Measurements from ENCODE around the gene SPEF2.
A peak's percentile ranks its signal among the peaks of the same experiment; 100 is the strongest.

SPEF2 gene

DNA sequence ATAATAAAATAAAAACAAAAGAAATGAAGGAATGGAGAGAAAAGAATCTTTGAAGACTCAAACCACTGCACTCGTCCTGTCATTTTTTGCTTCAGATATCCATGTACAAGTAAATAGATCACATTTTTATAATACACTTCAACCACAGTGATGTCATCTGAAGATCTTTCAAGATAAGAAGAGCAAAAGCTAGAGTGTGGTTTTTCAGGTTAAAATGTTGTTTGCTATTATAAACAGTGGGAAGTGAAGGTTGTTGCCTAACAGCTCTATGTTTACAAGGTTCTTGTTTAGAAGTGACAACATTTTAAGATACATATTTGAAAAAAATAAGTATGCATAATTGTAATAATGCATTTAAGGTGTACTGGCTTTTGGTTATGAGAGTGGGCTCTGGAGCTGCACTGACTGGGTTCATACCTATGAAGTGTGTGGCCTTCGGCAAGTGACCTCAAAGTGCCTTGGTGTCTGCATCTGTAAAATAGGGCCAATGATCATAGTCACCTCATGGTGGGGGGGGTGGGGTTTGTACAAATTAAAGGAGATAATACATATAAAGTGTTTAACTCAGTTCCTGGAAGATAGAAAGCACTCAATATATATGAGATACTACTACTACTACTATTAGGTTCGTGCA, 193.6 kb downstream of the SPEF2 start:
- Histone ChIP-seq H3K27me3 (replicated peaks; ENCODE audit: control insufficient read depth, insufficient read depth, low read length, poor library complexity, severe bottlenecking) (no peaks in the 10 kb centered on the region), H3K9me3 (ENCODE audit: control insufficient read depth, low read length) (no peaks in the 10 kb centered on the region), H3K36me3 (ENCODE audit: control insufficient read depth, insufficient read depth, low read length) (no peaks in the 10 kb centered on the region), H3K4me1 (ENCODE audit: control insufficient read depth, insufficient read depth, low read length, poor library complexity, severe bottlenecking) (peaks cover 60% of the 10 kb centered on the region), H3K4me3 (ENCODE audit: insufficient read depth, low read depth, low read length, poor library complexity, severe bottlenecking) (no peak overlapping the region), H3K27ac (ENCODE audit: insufficient read depth, low read length, poor library complexity, severe bottlenecking) (peak overlapping the region; percentile 95)
- peak in 2 of 3 donors; percentile 26 to 29 for DNase-seq

DNA sequence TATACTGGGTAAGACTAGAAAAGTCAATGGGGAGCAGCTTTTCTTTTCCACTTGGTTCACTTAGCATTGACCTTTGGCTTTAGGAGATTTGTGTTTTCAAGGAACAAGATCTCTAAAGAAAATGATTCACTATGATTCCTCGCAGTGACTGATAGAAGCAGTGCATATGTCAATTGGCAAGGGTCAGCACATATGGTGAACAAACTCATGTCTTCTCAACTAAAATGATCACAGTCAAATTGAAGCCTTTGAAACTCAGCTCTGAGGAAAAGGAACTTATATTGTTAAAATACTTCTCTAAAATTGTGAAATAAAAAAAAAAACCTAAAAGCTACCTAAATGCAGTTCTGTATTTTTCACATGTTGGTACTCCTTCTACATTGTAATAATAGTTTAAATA, 195.9 kb downstream of the SPEF2 start:
- no peak for DNase-seq
- H3K27me3 ChIP-seq (replicated peaks; ENCODE audit: control insufficient read depth, insufficient read depth, low read length, poor library complexity, severe bottlenecking): no peaks in the 10 kb centered on the region
- peaks cover 63% of the 10 kb centered on the region for H3K4me1 ChIP-seq (ENCODE audit: control insufficient read depth, insufficient read depth, low read length, poor library complexity, severe bottlenecking)
- no peaks in the 10 kb centered on the region for H3K9me3 ChIP-seq (ENCODE audit: control insufficient read depth, low read length)
- H3K36me3 ChIP-seq (ENCODE audit: control insufficient read depth, insufficient read depth, low read length): no peaks in the 10 kb centered on the region
- H3K4me3 ChIP-seq (ENCODE audit: insufficient read depth, low read depth, low read length, poor library complexity, severe bottlenecking): no peak overlapping the region
- H3K27ac ChIP-seq (ENCODE audit: insufficient read depth, low read length, poor library complexity, severe bottlenecking): no peak overlapping the region

DNA sequence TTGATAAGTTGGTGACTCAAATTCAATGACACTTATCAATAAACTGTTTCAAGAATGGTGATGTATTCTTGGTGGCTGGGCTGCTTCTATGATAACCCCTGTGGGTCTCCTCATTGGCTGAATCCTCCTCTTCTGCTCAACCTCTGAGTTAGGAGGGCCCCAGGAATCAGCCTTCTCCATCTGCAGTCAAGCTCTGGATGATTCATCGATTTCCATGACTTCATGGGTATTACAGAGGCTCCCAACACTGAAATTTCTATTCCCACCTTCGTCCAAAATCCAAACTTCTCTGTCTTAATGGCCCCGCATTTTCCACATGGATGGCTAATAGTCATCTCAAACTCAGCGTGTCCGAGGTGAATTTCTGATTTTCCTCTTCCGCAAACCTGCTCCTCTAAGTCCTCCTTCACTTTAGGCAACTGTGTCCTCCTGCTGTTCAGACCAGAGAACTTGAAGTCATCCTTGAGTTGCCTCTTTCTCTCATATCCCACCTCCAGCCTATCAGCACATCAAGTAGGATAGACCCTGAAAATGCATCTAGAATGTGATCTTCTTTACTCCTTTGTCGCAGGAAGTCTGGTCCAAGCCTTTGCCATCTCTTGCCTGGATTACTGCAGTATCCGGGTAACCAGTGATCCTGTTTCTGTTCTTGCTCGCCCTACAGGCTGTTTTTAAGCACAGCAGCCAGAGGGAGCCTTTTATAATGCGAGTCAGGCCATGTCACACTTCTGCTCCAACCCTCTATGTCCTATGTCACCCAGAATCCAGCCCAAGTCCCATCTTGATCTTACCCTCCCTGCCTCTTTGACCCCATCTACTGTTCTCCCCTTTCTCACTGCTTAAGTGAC, 197.7 kb downstream of the SPEF2 start:
- H3K9me3 ChIP-seq (ENCODE audit: control insufficient read depth, low read length): no peaks in the 10 kb centered on the region
- no peak for DNase-seq
- H3K4me3 ChIP-seq (ENCODE audit: insufficient read depth, low read depth, low read length, poor library complexity, severe bottlenecking): peak overlapping the region; percentile 5
- H3K27me3 ChIP-seq (replicated peaks; ENCODE audit: control insufficient read depth, insufficient read depth, low read length, poor library complexity, severe bottlenecking): no peaks in the 10 kb centered on the region
- peak overlapping the region; percentile 57 for H3K27ac ChIP-seq (ENCODE audit: insufficient read depth, low read length, poor library complexity, severe bottlenecking)
- peaks cover 66% of the 10 kb centered on the region for H3K4me1 ChIP-seq (ENCODE audit: control insufficient read depth, insufficient read depth, low read length, poor library complexity, severe bottlenecking)
- H3K36me3 ChIP-seq (ENCODE audit: control insufficient read depth, insufficient read depth, low read length): no peaks in the 10 kb centered on the region

GRCh38 chr5:35816881-35817521, 199.3 kb downstream of the SPEF2 start:
- Histone ChIP-seq H3K4me1 (ENCODE audit: control insufficient read depth, insufficient read depth, low read length, poor library complexity, severe bottlenecking) (peaks cover 74% of the 10 kb centered on the region), H3K27ac (ENCODE audit: insufficient read depth, low read length, poor library complexity, severe bottlenecking) (peak overlapping the region; percentile 57)
- no peak for DNase-seq

DNA sequence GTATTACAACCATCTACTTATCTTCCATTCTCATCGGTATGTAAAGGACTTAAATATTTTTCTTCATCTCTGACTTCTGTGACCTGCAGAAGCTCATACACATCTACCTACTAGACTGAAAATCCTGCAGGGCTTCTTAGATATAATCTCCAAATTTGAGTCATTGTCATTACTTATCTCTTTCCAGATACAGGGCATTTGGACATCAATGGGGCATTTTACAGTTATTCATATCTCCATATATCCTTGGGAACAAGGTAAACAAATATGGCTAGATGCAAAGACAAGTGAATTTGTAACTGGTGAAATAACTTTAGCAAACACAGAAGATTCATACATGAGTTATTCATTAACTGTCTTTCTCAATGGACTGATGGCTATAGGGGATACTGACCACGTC, 201.4 kb downstream of the SPEF2 start:
- Histone ChIP-seq H3K36me3 (ENCODE audit: control insufficient read depth, insufficient read depth, low read length) (no peaks in the 10 kb centered on the region), H3K27me3 (replicated peaks; ENCODE audit: control insufficient read depth, insufficient read depth, low read length, poor library complexity, severe bottlenecking) (no peaks in the 10 kb centered on the region), H3K4me3 (ENCODE audit: insufficient read depth, low read depth, low read length, poor library complexity, severe bottlenecking) (no peak overlapping the region), H3K27ac (ENCODE audit: insufficient read depth, low read length, poor library complexity, severe bottlenecking) (peak overlapping the region; percentile 50), H3K9me3 (ENCODE audit: control insufficient read depth, low read length) (no peaks in the 10 kb centered on the region), H3K4me1 (ENCODE audit: control insufficient read depth, insufficient read depth, low read length, poor library complexity, severe bottlenecking) (peaks cover 84% of the 10 kb centered on the region)
- DNase-seq: no peak

More at GRCh38 chr5:35816881-35817521, 199.3 kb downstream of the SPEF2 start:
- Histone ChIP-seq H3K4me3 (ENCODE audit: insufficient read depth, low read depth, low read length, poor library complexity, severe bottlenecking) (no peak overlapping the region), H3K36me3 (ENCODE audit: control insufficient read depth, insufficient read depth, low read length) (no peaks in the 10 kb centered on the region), H3K27me3 (replicated peaks; ENCODE audit: control insufficient read depth, insufficient read depth, low read length, poor library complexity, severe bottlenecking) (no peaks in the 10 kb centered on the region), H3K9me3 (ENCODE audit: control insufficient read depth, low read length) (no peaks in the 10 kb centered on the region)

DNA sequence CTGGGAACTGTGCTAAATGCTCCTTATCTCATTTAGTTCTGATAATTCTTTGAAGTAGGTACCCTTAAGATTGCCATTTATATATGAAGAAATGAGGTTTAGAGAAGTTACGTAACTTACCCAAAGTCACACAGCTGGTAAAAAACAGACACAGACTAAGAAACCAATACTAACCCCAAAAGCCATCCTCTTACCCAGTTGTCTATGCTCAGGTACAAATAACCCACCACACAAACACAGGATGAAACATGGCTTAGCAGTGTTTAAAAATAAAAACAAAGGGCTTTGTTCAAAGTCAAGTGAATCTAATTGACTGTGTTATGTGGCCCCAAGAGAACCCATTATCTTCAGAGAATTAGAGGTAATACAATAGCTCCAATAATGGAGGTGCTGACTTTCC, 202.0 kb downstream of the SPEF2 start:
- H3K4me1 ChIP-seq (ENCODE audit: control insufficient read depth, insufficient read depth, low read length, poor library complexity, severe bottlenecking): peaks cover 90% of the 10 kb centered on the region
- no peaks in the 10 kb centered on the region for H3K36me3 ChIP-seq (ENCODE audit: control insufficient read depth, insufficient read depth, low read length)
- H3K27me3 ChIP-seq (replicated peaks; ENCODE audit: control insufficient read depth, insufficient read depth, low read length, poor library complexity, severe bottlenecking): no peaks in the 10 kb centered on the region
- peak overlapping the region; percentile 50 for H3K27ac ChIP-seq (ENCODE audit: insufficient read depth, low read length, poor library complexity, severe bottlenecking)
- no peak for DNase-seq
- no peaks in the 10 kb centered on the region for H3K9me3 ChIP-seq (ENCODE audit: control insufficient read depth, low read length)
- no peak overlapping the region for H3K4me3 ChIP-seq (ENCODE audit: insufficient read depth, low read depth, low read length, poor library complexity, severe bottlenecking)

GRCh38 chr5:35820735-35821134, 203.1 kb downstream of the SPEF2 start:
- Histone ChIP-seq H3K27me3 (replicated peaks; ENCODE audit: control insufficient read depth, insufficient read depth, low read length, poor library complexity, severe bottlenecking) (no peaks in the 10 kb centered on the region), H3K4me3 (ENCODE audit: insufficient read depth, low read depth, low read length, poor library complexity, severe bottlenecking) (no peak overlapping the region), H3K27ac (ENCODE audit: insufficient read depth, low read length, poor library complexity, severe bottlenecking) (peak overlapping the region; percentile 50), H3K9me3 (ENCODE audit: control insufficient read depth, low read length) (no peaks in the 10 kb centered on the region), H3K4me1 (ENCODE audit: control insufficient read depth, insufficient read depth, low read length, poor library complexity, severe bottlenecking) (peaks cover 89% of the 10 kb centered on the region), H3K36me3 (ENCODE audit: control insufficient read depth, insufficient read depth, low read length) (no peaks in the 10 kb centered on the region)
- DNase-seq: no peak

- H3K27ac ChIP-seq (ENCODE audit: insufficient read depth, low read length, poor library complexity, severe bottlenecking): peak overlapping the region; percentile 55
- H3K4me3 ChIP-seq (ENCODE audit: insufficient read depth, low read depth, low read length, poor library complexity, severe bottlenecking): no peak overlapping the region
- no peak for DNase-seq
- no peaks in the 10 kb centered on the region for H3K36me3 ChIP-seq (ENCODE audit: control insufficient read depth, insufficient read depth, low read length)
- no peaks in the 10 kb centered on the region for H3K9me3 ChIP-seq (ENCODE audit: control insufficient read depth, low read length)
- H3K4me1 ChIP-seq (ENCODE audit: control insufficient read depth, insufficient read depth, low read length, poor library complexity, severe bottlenecking): peaks cover 85% of the 10 kb centered on the region
- no peaks in the 10 kb centered on the region for H3K27me3 ChIP-seq (replicated peaks; ENCODE audit: control insufficient read depth, insufficient read depth, low read length, poor library complexity, severe bottlenecking)
Observed at GRCh38 chr5:35821513-35821912, 203.8 kb downstream of the SPEF2 start.

GRCh38 chr5:35822511-35822910, 204.8 kb downstream of the SPEF2 start:
- H3K9me3 ChIP-seq (ENCODE audit: control insufficient read depth, low read length): no peaks in the 10 kb centered on the region
- no peaks in the 10 kb centered on the region for H3K27me3 ChIP-seq (replicated peaks; ENCODE audit: control insufficient read depth, insufficient read depth, low read length, poor library complexity, severe bottlenecking)
- peak in 1 of 3 donors; percentile 27 for DNase-seq
- H3K36me3 ChIP-seq (ENCODE audit: control insufficient read depth, insufficient read depth, low read length): no peaks in the 10 kb centered on the region
- H3K27ac ChIP-seq (ENCODE audit: insufficient read depth, low read length, poor library complexity, severe bottlenecking): peak overlapping the region; percentile 55
- H3K4me3 ChIP-seq (ENCODE audit: insufficient read depth, low read depth, low read length, poor library complexity, severe bottlenecking): no peak overlapping the region
- H3K4me1 ChIP-seq (ENCODE audit: control insufficient read depth, insufficient read depth, low read length, poor library complexity, severe bottlenecking): peaks cover 85% of the 10 kb centered on the region
